Parathyroid adenoma (tissue), 2 donors: ENCODE data around the gene RGS6.

Source experiments
- H2AFZ ChIP-seq: fragments of 300-600 bp; sonication (generic); one replicate; pipeline ENCODE4 v1.7.0; 2017; ENCODE audit warnings: antibody characterized with exemption, mild to moderate bottlenecking
- H3K27ac ChIP-seq: fragments of 300-600 bp; sonication (generic); one replicate; pipeline ENCODE4 v1.7.0; 2017
- H3K27me3 ChIP-seq: fragments of 300-600 bp; sonication (generic); one replicate; pipeline ENCODE4 v1.7.0; 2017; ENCODE audit warnings: low read length; ENCODE audit not compliant: control insufficient read depth, insufficient read depth
- H3K36me3 ChIP-seq: fragments of 300-600 bp; sonication (generic); one replicate; pipeline ENCODE4 v1.7.0; 2017; ENCODE audit warnings: low read length; ENCODE audit not compliant: control insufficient read depth, insufficient read depth
- H3K4me1 ChIP-seq: fragments of 300-600 bp; sonication (generic); one replicate; pipeline ENCODE4 v1.7.0; 2017; ENCODE audit warnings: control low read depth
- H3K4me2 ChIP-seq: fragments of 300-600 bp; sonication (generic); one replicate; pipeline ENCODE4 v1.7.0; 2017; ENCODE audit warnings: low read length
- H3K4me3 ChIP-seq: fragments of 300-600 bp; sonication (generic); one replicate; pipeline ENCODE4 v1.7.0; 2017; ENCODE audit warnings: low read depth, low read length
- H3K79me2 ChIP-seq: fragments of 300-600 bp; sonication (generic); one replicate; pipeline ENCODE4 v1.7.0; 2017; ENCODE audit warnings: control low read depth
- H3K9ac ChIP-seq: fragments of 300-600 bp; sonication (generic); one replicate; pipeline ENCODE4 v1.7.0; 2017; ENCODE audit warnings: mild to moderate bottlenecking
- H3K9me3 ChIP-seq: fragments of 300-600 bp; sonication (generic); one replicate; pipeline ENCODE4 v1.7.0; 2017; ENCODE audit warnings: low read length; ENCODE audit not compliant: control insufficient read depth
- CTCF ChIP-seq: fragments of 300-600 bp; sonication (generic); IDR thresholded peaks from one replicate; pipeline ENCODE4 v1.7.0; 2017; ENCODE audit warnings: antibody characterized with exemption, mild to moderate bottlenecking
- donor health status: primary hyperparathyroidism.

Gene RGS6

GRCh38 chr14:71967704-71968103, 35.5 kb downstream of the RGS6 start:
- no peak for TF ChIP-seq CTCF
- Histone ChIP-seq H3K27me3 (no peaks in the 10 kb centered on the region), H3K4me1 (no peaks in the 10 kb centered on the region), H3K79me2 (no peaks in the 10 kb centered on the region), H3K4me2 (no peak overlapping the region), H3K27ac (no peak overlapping the region), H3K4me3 (no peak overlapping the region), H3K9me3 (no peaks in the 10 kb centered on the region), H3K36me3 (no peaks in the 10 kb centered on the region), H3K9ac (no peak overlapping the region), H2AFZ (no peak overlapping the region)

GRCh38 chr14:71970272-71970671, 38.0 kb downstream of the RGS6 start:
- Histone ChIP-seq H3K27me3 (no peaks in the 10 kb centered on the region), H3K27ac (no peak overlapping the region), H3K4me1 (no peaks in the 10 kb centered on the region), H3K4me2 (no peak overlapping the region), H3K36me3 (no peaks in the 10 kb centered on the region), H3K9ac (no peak overlapping the region), H3K9me3 (no peaks in the 10 kb centered on the region), H3K4me3 (no peak overlapping the region), H3K79me2 (no peaks in the 10 kb centered on the region), H2AFZ (no peak overlapping the region)
- no peak for TF ChIP-seq CTCF

GRCh38 chr14:71985538-71986189, 53.4 kb downstream of the RGS6 start:
- H3K9me3 ChIP-seq, result no peaks in the 10 kb centered on the region
- H3K27ac ChIP-seq, result no peak overlapping the region
- H3K36me3 ChIP-seq, result no peaks in the 10 kb centered on the region
- no peaks in the 10 kb centered on the region for H3K27me3 ChIP-seq
- H3K4me1 ChIP-seq, result no peaks in the 10 kb centered on the region
- TF ChIP-seq CTCF, result no peak
- H3K4me3 ChIP-seq, result no peak overlapping the region
- no peak overlapping the region for H3K4me2 ChIP-seq
- no peaks in the 10 kb centered on the region for H3K79me2 ChIP-seq
- no peak overlapping the region for H3K9ac ChIP-seq
- H2AFZ ChIP-seq, result no peak overlapping the region

GRCh38 chr14:71988476-71988875, 56.2 kb downstream of the RGS6 start:
- Histone ChIP-seq H3K79me2 (no peaks in the 10 kb centered on the region), H3K9me3 (no peaks in the 10 kb centered on the region), H3K27ac (no peak overlapping the region), H3K36me3 (no peaks in the 10 kb centered on the region), H3K4me1 (no peaks in the 10 kb centered on the region), H3K4me3 (no peak overlapping the region), H2AFZ (no peak overlapping the region), H3K27me3 (no peaks in the 10 kb centered on the region), H3K4me2 (no peak overlapping the region), H3K9ac (no peak overlapping the region)
- no peak for TF ChIP-seq CTCF

- H3K4me2 ChIP-seq, result no peak overlapping the region
- TF ChIP-seq CTCF, result no peak
- H3K79me2 ChIP-seq, result no peaks in the 10 kb centered on the region
- H3K27ac ChIP-seq, result no peak overlapping the region
- H3K9me3 ChIP-seq, result no peaks in the 10 kb centered on the region
- no peak overlapping the region for H2AFZ ChIP-seq
- no peaks in the 10 kb centered on the region for H3K36me3 ChIP-seq
- H3K4me3 ChIP-seq, result no peak overlapping the region
- no peak overlapping the region for H3K9ac ChIP-seq
- no peaks in the 10 kb centered on the region for H3K4me1 ChIP-seq
- H3K27me3 ChIP-seq, result no peaks in the 10 kb centered on the region
Observed at GRCh38 chr14:71988939-71989338, 56.7 kb downstream of the RGS6 start.
